ENCODE measurements around the gene SULT1A1. TPM values are rescaled to one million over a fixed set of nuclear protein-coding genes. Genes with fewer than 3 reads are reported as not detected.

SULT1A1 gene
- total RNA-seq, 2 donors from 2014 or later, result 26.7 to 35.6 TPM

GRCh38 chr16:28589930-28590329, 19.9 kb downstream of the SULT1A1 start:
- no peaks in the 10 kb centered on the region for H3K27me3 ChIP-seq
- 91 to 93% methylated on average over 4 to 7 of the region's 13 CpGs for WGBS, 2 donors
- no peak for ATAC-seq
- TF ChIP-seq CTCF (IDR thresholded peaks at IDR 0.05) (no peak), POLR2A (IDR thresholded peaks at IDR 0.05) (no peak)
- intact Hi-C loops (cut with DNase I), result no loop called here
- H3K4me1 ChIP-seq, result peaks cover 9% of the 10 kb centered on the region
- peaks cover 11 to 15% of the 10 kb centered on the region in 2 donors for H3K36me3 ChIP-seq (replicated peaks in 1 of 2; ENCODE audit: insufficient read depth in 1 of 2, low read depth in 2 of 2)
- H3K27ac ChIP-seq, result no peak overlapping the region
- H3K4me3 ChIP-seq, result no peak overlapping the region
- no peaks in the 10 kb centered on the region for H3K9me3 ChIP-seq
- DNase-seq, result no peak

GRCh38 chr16:28589069-28589468, 20.8 kb downstream of the SULT1A1 start:
- DNase-seq (no peak), ATAC-seq (no peak)
- Histone ChIP-seq H3K4me1 (peaks cover 9% of the 10 kb centered on the region), H3K36me3 (replicated peaks in 1 of 2; ENCODE audit: insufficient read depth in 1 of 2, low read depth in 2 of 2) (peaks cover 11 to 15% of the 10 kb centered on the region in 2 donors), H3K27me3 (no peaks in the 10 kb centered on the region), H3K4me3 (no peak overlapping the region), H3K9me3 (no peaks in the 10 kb centered on the region), H3K27ac (no peak overlapping the region)
- intact Hi-C loops (cut with DNase I), result no loop called here
- WGBS, 2 donors, result 92 to 94% methylated on average over 6 to 8 of the region's 8 CpGs
- TF ChIP-seq CTCF (IDR thresholded peaks at IDR 0.05), result no peak
- TF ChIP-seq POLR2A (IDR thresholded peaks at IDR 0.05), result no peak

- ATAC-seq (no peak), DNase-seq (no peak)
- H3K27me3 ChIP-seq, result no peaks in the 10 kb centered on the region
- no peak overlapping the region for H3K4me3 ChIP-seq
- H3K27ac ChIP-seq, result no peak overlapping the region
- 79 to 88% methylated on average over 8 of the region's 8 CpGs for WGBS, 2 donors
- H3K36me3 ChIP-seq (replicated peaks in 1 of 2; ENCODE audit: insufficient read depth in 1 of 2, low read depth in 2 of 2), result peaks cover 11 to 17% of the 10 kb centered on the region in 2 donors
- intact Hi-C loops (cut with DNase I), result no loop called here
- peaks cover 9% of the 10 kb centered on the region for H3K4me1 ChIP-seq
- H3K9me3 ChIP-seq, result no peaks in the 10 kb centered on the region
- no peak for TF ChIP-seq CTCF (IDR thresholded peaks at IDR 0.05)
- no peak for TF ChIP-seq POLR2A (IDR thresholded peaks at IDR 0.05)
These were observed 22.5 kb downstream of the SULT1A1 start for GRCh38 chr16:28587386-28587785.

GRCh38 chr16:28586466-28586865, 23.4 kb downstream of the SULT1A1 start:
- H3K27ac ChIP-seq, result no peak overlapping the region
- DNase-seq (no peak), ATAC-seq (no peak)
- H3K4me1 ChIP-seq, result peaks cover 9% of the 10 kb centered on the region
- H3K9me3 ChIP-seq, result no peaks in the 10 kb centered on the region
- WGBS, 2 donors, result 81 to 87% methylated on average over 3 of the region's 3 CpGs
- intact Hi-C loops (cut with DNase I), result no loop called here
- peaks cover 11 to 20% of the 10 kb centered on the region in 2 donors for H3K36me3 ChIP-seq (replicated peaks in 1 of 2; ENCODE audit: insufficient read depth in 1 of 2, low read depth in 2 of 2)
- H3K4me3 ChIP-seq, result no peak overlapping the region
- H3K27me3 ChIP-seq, result no peaks in the 10 kb centered on the region
- TF ChIP-seq POLR2A (IDR thresholded peaks at IDR 0.05) (no peak), CTCF (IDR thresholded peaks at IDR 0.05) (no peak)

GRCh38 chr16:28585674-28586073, 24.2 kb downstream of the SULT1A1 start:
- WGBS, 2 donors, result 47 to 63% methylated on average over 9 to 11 of the region's 11 CpGs
- peaks cover 9% of the 10 kb centered on the region for H3K4me1 ChIP-seq
- peak; percentile 62 for ATAC-seq
- peaks cover 11 to 20% of the 10 kb centered on the region in 2 donors for H3K36me3 ChIP-seq (replicated peaks in 1 of 2; ENCODE audit: insufficient read depth in 1 of 2, low read depth in 2 of 2)
- peak; percentile 49 to 68 (median 54) for DNase-seq
- H3K27ac ChIP-seq, result no peak overlapping the region
- H3K9me3 ChIP-seq, result no peaks in the 10 kb centered on the region
- TF ChIP-seq CTCF (IDR thresholded peaks at IDR 0.05) (no peak), POLR2A (IDR thresholded peaks at IDR 0.05) (no peak)
- no peaks in the 10 kb centered on the region for H3K27me3 ChIP-seq
- H3K4me3 ChIP-seq, result no peak overlapping the region
- intact Hi-C loops (cut with DNase I), result no loop called here
